Renal cortical epithelial cell (primary cell): ENCODE data around the gene HMGCLL1. TPM values are rescaled to one million over a fixed set of nuclear protein-coding genes. Genes with fewer than 3 reads are reported as not detected.
A peak's percentile ranks its signal among the peaks of the same experiment; 100 is the strongest.

Experiments
- DNase-seq: peaks from one replicate; pipeline ENCODE4 v3.0.0-alpha.2; 2011; ENCODE audit warnings: low read depth
- total RNA-seq: library from RNA; depleted of rRNA; stranded (reverse); fragments of >200 nt; gene quantifications from 2 replicates; pipeline ENCODE4 v1.2.3, GENCODE V29; 2014

The HMGCLL1 gene
- total RNA-seq, 1 donor from 2014 or later, result 0.45 TPM

- no peak for DNase-seq
Measured at GRCh38 chr6:55443238-55444134, 135.5 kb downstream of the HMGCLL1 start.

DNA sequence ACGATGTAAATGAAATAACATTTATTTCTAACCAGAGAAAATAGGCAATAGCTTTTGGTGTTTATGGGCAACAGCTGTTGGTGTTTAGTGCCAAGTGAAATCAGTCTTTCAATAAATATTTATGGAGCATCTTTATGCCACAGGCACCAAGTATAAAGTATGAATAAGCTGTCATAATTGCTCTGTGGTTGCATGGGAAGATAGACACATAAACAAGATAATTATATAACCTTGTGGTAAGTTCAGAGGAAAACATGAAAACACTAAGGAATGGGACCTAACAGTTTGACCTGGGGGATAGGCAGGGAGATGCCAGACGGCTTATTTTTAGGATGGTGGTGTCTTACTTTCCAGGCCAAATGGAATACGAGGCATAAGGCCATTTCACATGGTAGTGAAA lies 140.8 kb downstream of the HMGCLL1 start:
- DNase-seq, result no peak

GRCh38 chr6:55437141-55437540 lies 141.9 kb downstream of the HMGCLL1 start:
- no peak for DNase-seq

- peak; percentile 19 for DNase-seq
Measured at GRCh38 chr6:55433446-55434130, 145.4 kb downstream of the HMGCLL1 start.

GRCh38 chr6:55423933-55424332 lies 155.1 kb downstream of the HMGCLL1 start:
- no peak for DNase-seq

DNA sequence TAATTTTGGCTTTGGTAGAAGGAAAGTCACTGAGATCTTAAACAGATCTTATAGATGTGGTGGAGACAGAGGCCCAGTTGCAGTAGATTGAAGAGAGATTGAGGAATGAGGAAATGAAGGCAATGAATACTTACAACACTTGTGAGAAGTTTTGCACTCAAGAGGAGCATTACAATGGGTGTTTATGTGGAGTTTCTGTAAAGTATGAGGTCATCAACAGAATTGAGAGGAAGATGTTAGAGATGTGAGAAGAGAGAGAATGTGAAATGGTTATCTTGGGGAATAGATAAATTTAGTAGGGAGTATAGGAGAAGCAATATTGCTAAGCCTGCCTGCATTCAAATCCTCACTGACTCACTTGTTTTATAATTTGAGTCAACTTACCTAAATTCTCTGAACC lies 168.3 kb downstream of the HMGCLL1 start:
- no peak for DNase-seq

- peak; percentile 4 for DNase-seq
Measured at GRCh38 chr6:55405474-55406235, 173.3 kb downstream of the HMGCLL1 start.

- peak; percentile 43 for DNase-seq
Measured at GRCh38 chr6:55399351-55399750, 179.6 kb downstream of the HMGCLL1 start.

DNA sequence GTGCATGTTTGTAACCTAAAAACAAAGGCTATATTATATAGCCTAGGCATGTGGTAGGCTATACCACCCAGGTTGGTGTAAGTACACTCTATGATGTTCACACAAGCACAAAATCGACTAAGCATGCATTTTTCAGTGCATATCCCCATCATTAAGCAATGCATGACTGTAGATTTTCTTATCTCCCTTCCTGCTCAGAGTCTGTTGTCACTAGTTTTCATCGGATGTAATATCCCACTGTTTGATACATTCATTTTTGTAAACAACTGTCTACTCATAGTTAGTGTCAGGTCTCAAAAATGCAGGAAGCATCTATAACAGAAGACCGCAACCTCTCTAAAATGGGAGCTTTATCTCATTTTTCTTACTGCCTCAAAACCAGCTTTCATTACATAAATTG lies 181.0 kb downstream of the HMGCLL1 start:
- no peak for DNase-seq

DNA sequence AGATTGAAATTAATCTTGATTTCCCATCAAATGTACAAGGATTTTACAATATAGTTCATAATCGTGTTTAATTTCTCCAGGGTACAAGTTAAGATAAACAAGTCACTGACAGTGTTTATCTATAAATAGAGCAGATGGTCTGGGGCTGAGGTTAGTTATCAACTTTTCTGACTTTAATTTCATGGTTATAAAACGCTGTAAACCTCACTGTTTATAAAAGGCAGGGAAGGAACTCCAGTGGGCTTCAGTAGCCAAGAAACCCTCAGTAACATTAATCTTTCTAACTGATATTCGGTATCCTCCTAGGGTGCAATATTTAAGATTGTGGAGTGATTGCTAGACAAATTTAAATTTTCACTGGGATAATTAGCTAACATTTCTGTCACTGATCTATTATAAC lies 183.1 kb downstream of the HMGCLL1 start:
- DNase-seq, result no peak

- DNase-seq, result no peak
Measured at GRCh38 chr6:55388211-55388610, 190.8 kb downstream of the HMGCLL1 start.
